ENCODE results near the gene C3orf52.

Gene C3orf52

DNA sequence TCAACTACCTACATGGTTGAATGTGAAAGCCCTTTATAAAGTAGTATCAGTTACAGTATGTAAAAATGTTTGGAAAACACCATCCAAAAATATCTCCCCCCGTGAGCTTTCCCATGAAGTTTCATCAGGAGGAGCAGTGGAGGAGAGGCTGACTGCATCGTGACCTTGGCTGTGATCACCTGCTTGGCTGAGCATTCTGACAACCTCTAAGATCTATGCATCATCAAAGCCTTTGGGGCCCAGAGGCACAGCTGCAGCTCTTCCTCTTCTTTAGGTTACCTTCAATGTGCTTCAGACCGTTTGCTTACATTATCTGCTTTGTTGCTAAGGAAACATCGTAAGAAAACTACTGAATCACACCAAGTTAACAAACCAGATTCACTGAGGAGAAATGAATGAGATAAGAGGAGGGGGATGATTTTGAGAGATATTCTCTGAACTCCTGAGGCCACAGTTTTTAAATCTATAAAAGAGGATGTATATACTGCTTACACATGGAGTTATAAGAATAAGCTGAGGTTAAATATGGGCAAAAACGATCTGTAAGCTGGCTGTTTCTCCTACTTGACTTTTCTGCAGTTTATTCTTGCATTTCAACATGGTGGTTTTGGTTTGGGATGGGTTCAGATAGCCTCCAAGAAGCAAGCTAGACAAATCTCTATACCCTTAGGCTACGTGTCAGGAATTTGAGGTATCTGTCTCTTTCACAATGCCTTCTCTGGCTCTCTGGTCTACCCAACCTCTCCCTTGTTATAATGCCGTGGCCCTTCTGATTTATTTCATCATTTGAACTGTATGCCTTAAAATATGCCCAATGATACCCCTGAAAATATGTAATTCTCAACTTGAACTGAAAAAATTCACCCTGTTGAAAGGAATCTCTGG is 42.9 kb downstream of the C3orf52 start:
- Histone ChIP-seq H4K20me1 (ENCODE audit: insufficient read depth, low read length, poor library complexity, severe bottlenecking) (no peaks in the 10 kb centered on the region), H3K79me2 (ENCODE audit: insufficient read depth, low read length) (no peaks in the 10 kb centered on the region), H3K9ac (ENCODE audit: low read depth, low read length, poor library complexity, severe bottlenecking) (no peak overlapping the region), H3K36me3 (ENCODE audit: insufficient read depth, low read length) (no peaks in the 10 kb centered on the region), H3K4me1 (ENCODE audit: insufficient read depth, low read length, poor library complexity, severe bottlenecking) (peaks cover 74% of the 10 kb centered on the region), H3K4me2 (ENCODE audit: low read depth, low read length, poor library complexity, severe bottlenecking) (no peak overlapping the region), H2AFZ (ENCODE audit: low read length) (no peak overlapping the region), H3K4me3 (ENCODE audit: low read length, poor library complexity, severe bottlenecking) (no peak overlapping the region), H3F3A (ENCODE audit: low read depth) (no peaks in the 10 kb centered on the region), H3K9me2 (replicated peaks; ENCODE audit: low read depth, low read length) (no peaks in the 10 kb centered on the region), H3K9me3 (ENCODE audit: insufficient read depth, low read depth, low read length) (no peaks in the 10 kb centered on the region), H3K27me3 (ENCODE audit: insufficient read depth, low read length, poor library complexity, severe bottlenecking) (no peaks in the 10 kb centered on the region)
- no peak for TF ChIP-seq EZH2phosphoT487 (IDR thresholded peaks at IDR 0.05; ENCODE audit: borderline replicate concordance)
- TF ChIP-seq, protein P1, sequence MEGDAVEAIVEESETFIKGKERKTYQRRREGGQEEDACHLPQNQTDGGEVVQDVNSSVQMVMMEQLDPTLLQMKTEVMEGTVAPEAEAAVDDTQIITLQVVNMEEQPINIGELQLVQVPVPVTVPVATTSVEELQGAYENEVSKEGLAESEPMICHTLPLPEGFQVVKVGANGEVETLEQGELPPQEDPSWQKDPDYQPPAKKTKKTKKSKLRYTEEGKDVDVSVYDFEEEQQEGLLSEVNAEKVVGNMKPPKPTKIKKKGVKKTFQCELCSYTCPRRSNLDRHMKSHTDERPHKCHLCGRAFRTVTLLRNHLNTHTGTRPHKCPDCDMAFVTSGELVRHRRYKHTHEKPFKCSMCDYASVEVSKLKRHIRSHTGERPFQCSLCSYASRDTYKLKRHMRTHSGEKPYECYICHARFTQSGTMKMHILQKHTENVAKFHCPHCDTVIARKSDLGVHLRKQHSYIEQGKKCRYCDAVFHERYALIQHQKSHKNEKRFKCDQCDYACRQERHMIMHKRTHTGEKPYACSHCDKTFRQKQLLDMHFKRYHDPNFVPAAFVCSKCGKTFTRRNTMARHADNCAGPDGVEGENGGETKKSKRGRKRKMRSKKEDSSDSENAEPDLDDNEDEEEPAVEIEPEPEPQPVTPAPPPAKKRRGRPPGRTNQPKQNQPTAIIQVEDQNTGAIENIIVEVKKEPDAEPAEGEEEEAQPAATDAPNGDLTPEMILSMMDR (conservative IDR thresholded peaks at IDR 0.05; ENCODE audit: low read length): no peak

DNA sequence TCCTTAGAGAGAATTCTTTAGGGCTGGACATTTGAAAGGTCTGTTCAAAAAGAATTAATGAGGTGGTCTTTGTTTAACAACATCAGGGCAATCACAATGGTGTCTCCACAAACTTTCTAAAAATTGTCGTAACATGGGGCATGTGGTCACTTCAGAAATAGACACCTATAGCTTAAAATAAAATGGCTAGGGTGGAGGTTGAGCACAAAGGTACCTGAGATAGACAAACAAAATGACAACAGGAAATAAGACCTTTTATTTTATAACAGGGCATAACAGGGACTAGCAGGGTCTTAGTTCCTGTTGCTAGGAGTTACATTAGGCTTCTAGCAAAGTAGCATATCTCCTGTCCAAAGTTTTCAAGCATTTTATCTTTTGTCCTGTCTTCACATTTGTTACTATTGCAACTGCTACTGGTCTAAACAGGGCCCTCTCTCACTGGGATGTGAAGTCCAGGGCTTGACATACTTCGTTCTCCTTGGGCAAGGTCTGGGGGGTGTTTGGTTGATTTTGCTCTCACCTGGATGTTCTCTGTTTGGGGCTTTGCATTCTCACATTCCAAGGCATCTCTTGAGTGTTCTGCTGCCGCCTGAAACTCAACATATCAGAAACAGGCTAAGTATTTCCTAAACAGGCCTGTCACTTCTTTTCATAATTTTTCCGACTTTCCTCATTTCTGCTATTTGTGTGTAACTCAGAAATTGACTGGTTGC is 43.9 kb downstream of the C3orf52 start:
- TF ChIP-seq, protein P1 (conservative IDR thresholded peaks at IDR 0.05; ENCODE audit: low read length): no peak
- TF ChIP-seq EZH2phosphoT487 (IDR thresholded peaks at IDR 0.05; ENCODE audit: borderline replicate concordance): no peak
- Histone ChIP-seq H2AFZ (ENCODE audit: low read length) (no peak overlapping the region), H3K79me2 (ENCODE audit: insufficient read depth, low read length) (no peaks in the 10 kb centered on the region), H3K27me3 (ENCODE audit: insufficient read depth, low read length, poor library complexity, severe bottlenecking) (no peaks in the 10 kb centered on the region), H3K4me2 (ENCODE audit: low read depth, low read length, poor library complexity, severe bottlenecking) (no peak overlapping the region), H3F3A (ENCODE audit: low read depth) (no peaks in the 10 kb centered on the region), H4K20me1 (ENCODE audit: insufficient read depth, low read length, poor library complexity, severe bottlenecking) (no peaks in the 10 kb centered on the region), H3K9me3 (ENCODE audit: insufficient read depth, low read depth, low read length) (no peaks in the 10 kb centered on the region), H3K4me1 (ENCODE audit: insufficient read depth, low read length, poor library complexity, severe bottlenecking) (peaks cover 79% of the 10 kb centered on the region), H3K9ac (ENCODE audit: low read depth, low read length, poor library complexity, severe bottlenecking) (no peak overlapping the region), H3K4me3 (ENCODE audit: low read length, poor library complexity, severe bottlenecking) (no peak overlapping the region), H3K9me2 (replicated peaks; ENCODE audit: low read depth, low read length) (no peaks in the 10 kb centered on the region), H3K36me3 (ENCODE audit: insufficient read depth, low read length) (no peaks in the 10 kb centered on the region)

DNA sequence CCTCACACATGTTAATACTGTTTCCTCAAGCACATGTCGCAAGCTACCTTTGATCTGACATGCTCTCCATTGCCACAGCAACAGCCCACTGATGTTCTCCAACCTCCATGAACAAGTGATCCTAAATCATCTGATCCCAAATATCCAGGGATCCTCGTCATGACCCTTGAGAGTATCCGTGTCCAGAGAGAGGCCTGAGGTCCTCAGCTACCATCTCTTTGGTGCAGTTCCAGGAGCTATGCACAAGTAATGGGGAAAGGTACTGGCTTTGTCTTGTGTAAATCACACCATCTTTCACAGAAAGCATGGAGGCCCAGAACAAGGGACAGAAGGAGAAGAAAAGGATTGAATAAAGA is 44.4 kb downstream of the C3orf52 start:
- no peak overlapping the region for H3K4me2 ChIP-seq (ENCODE audit: low read depth, low read length, poor library complexity, severe bottlenecking)

More for the DNA sequence above, 44.4 kb downstream of the C3orf52 start:
- peaks cover 77% of the 10 kb centered on the region for H3K4me1 ChIP-seq (ENCODE audit: insufficient read depth, low read length, poor library complexity, severe bottlenecking)
- no peaks in the 10 kb centered on the region for H3F3A ChIP-seq (ENCODE audit: low read depth)
- no peaks in the 10 kb centered on the region for H3K9me2 ChIP-seq (replicated peaks; ENCODE audit: low read depth, low read length)
- no peaks in the 10 kb centered on the region for H3K36me3 ChIP-seq (ENCODE audit: insufficient read depth, low read length)
- TF ChIP-seq, protein P1 (conservative IDR thresholded peaks at IDR 0.05; ENCODE audit: low read length): no peak
- no peak for TF ChIP-seq EZH2phosphoT487 (IDR thresholded peaks at IDR 0.05; ENCODE audit: borderline replicate concordance)
- no peak overlapping the region for H2AFZ ChIP-seq (ENCODE audit: low read length)
- no peaks in the 10 kb centered on the region for H3K27me3 ChIP-seq (ENCODE audit: insufficient read depth, low read length, poor library complexity, severe bottlenecking)
- no peaks in the 10 kb centered on the region for H4K20me1 ChIP-seq (ENCODE audit: insufficient read depth, low read length, poor library complexity, severe bottlenecking)
- H3K79me2 ChIP-seq (ENCODE audit: insufficient read depth, low read length): no peaks in the 10 kb centered on the region
- H3K9ac ChIP-seq (ENCODE audit: low read depth, low read length, poor library complexity, severe bottlenecking): no peak overlapping the region
- no peaks in the 10 kb centered on the region for H3K9me3 ChIP-seq (ENCODE audit: insufficient read depth, low read depth, low read length)
- H3K4me3 ChIP-seq (ENCODE audit: low read length, poor library complexity, severe bottlenecking): no peak overlapping the region
